ENCODE data around the gene WDR19.

Gene WDR19

DNA sequence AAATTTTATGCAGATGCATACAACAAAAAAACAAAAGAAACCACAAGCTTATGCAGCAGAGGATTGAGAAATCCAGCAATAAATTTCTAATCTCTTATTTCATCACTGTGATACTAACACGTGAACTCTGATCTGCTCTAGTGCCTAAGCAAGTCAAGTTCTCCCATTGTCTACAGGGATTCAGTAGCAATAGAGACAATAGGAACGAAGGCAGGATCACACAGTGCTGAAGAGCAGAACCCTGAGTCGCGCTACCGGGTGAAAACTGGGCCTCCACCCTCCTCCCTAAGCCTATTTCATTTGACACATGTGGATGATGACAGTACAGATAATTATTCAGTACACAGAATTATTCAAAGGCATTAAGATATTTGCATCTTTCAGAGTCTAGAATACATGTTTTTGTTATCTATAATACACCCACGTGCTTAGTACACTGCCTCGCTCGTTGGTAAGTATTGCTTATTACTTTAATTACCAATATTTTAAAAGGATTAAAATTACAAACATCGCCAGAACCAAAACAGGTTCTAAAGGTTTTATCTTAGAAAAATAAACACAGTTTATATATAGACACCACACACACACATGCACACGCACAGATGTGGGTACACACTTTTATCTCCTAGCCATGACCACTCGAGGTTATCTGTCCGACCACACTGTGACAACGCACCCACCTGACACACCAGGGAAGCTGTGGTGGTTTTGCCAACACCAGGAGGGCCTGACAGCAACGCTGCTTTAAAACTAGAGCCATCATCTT, 123.8 kb downstream of the WDR19 start:
- no peak for DNase-seq

- DNase-seq: no peak
Observed at GRCh38 chr4:39308611-39309010, 126.3 kb downstream of the WDR19 start.

DNA sequence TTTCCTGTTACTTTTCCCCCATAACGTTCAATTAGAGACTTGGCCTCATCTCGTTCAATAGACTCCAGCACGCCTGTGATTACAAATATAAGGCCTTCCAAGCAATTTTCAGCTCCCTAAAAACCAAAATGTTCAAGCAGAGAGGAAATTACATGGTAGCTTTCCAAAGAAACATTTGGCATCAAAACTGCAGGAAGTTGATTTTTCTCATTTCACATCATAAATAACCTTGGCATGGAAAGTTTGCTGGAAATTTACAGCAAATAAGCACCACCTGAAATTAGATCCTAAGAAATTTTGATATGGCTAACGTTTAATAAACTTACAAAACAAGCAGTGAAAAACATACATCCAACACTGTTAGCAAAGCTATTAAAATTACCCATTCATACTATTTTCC, 130.5 kb downstream of the WDR19 start:
- no peak for DNase-seq

DNA sequence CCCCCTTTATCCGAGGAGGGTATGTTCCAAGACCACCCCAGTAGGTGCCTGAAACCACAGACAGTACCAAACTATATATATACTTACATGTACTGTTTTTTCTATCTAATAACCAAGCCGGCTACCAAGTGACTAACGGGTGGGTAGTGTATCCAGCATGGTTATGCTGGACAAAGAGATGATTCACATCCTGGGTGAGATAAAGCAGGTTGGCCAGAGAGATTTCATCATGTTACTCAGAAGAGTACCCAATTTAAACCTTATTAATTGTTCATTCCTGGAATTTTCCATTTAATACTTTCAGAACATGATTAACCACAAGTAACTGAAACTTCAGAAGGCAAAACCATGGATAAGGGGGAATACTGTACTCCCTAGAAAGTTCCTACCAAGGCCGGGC, 137.3 kb downstream of the WDR19 start:
- DNase-seq: no peak

DNA sequence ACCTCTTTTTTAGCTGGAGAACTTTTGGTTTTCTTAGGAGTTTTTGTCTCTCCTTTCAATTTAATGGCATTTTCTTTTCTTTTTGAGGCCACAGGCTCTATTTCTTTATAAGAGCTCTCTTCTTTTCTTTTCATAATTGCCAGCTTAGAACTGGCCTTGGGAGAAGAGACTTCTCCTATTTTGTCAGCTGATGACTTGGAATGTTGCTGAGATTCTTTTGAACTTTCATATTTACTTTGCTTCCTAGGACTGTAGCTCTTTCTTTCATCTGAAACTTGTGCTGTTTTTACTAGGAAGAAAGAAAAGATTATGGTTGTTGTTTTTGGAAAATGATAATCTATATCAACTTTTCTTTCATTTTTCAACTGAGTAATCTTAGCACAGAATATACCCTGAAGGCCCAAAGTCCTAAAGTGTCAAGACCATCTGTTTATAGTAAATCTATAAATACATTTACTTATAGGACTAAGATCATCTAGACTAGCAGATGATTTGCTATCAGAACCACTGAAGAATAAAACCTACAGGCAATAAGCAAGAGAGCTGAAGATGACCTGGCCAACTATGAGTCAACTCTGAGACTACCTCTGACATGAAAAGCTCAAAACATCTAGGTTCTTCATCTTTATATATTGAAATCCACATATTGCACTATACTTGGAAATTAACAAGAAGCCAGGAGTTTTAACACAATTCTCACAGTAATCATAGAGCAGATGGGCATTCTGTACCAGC, 138.2 kb downstream of the WDR19 start:
- no peak for DNase-seq

DNA sequence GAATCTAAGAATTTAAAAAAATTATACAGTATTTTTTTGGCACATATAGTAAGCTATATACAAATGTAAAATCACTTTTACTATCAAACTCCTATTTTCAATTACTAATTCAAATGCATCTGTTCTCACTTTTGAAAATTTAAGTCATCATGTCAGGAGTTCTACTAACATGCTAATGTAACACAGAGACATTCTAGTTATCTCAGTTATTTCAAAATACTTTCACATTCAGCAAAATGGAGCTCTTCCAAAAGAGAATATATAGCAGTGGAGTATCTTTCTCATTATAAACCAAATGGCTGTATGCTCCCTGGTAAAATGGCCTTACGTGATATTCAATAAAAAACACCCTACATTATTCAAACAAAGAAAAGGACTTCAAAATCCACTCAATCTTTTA, 141.5 kb downstream of the WDR19 start:
- DNase-seq: no peak

- DNase-seq: no peak
Observed at GRCh38 chr4:39324446-39324845, 142.1 kb downstream of the WDR19 start.

DNA sequence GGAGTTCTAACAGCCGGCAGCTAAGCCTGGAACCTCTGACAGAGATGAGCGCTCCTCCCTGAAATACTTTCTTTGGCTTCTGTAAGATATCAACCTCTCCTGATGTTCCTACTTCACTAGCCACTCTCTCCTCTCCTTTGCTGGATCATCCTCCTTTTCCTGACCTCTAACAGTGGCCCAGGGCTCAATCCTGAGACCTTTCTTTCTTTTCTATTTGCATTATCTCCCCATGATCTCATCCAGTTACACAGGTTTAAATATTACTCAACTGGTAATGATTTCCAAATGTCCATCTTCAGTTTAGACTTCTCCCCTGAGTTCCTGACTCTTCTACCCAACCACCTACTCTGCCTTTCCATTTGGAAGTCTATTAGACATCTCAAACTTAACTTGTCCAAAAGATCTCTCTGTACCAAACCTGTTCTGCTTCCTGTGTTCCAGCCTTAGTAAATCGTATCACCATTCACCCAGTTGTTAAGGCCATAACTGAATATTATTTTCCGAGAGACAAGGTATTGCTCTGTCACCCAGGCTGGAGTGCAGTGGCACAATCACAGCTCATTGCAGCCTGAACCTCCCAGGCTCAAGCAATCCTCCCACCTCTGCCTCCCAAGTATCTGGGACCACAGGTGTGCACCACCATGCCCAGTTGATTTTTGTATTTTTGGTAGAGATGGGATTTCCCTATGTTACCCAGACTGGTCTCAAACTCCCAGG, 142.7 kb downstream of the WDR19 start:
- no peak for DNase-seq

DNA sequence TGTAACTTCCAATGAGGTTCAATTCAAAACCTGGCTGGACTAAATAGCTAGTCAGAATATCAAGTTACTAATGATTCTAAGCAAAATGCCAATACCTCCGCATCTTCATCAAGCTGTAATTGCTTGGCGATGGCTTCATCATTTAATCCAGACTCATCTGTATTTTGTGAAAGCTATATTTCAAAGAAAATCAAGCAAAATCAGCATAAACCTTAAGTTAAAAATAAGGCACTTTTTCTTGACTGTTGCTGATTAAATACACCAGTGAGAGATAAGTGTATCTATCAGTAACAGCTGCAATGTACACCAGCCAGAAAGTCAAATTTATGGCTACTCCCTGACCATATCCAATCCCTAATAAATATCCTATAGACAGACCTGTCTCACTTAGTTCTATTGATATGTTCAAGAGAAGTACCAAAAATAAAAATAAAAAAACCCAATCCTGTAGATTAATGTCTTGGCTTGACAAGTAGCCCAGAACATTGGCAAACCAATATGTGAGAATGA, 144.2 kb downstream of the WDR19 start:
- no peak for DNase-seq

GRCh38 chr4:39330353-39330752, 148.0 kb downstream of the WDR19 start:
- DNase-seq: no peak

- no peak for DNase-seq
Observed at GRCh38 chr4:39331191-39331590, 148.9 kb downstream of the WDR19 start.
